Activated B cell treated with CpG ODN at 0.5 μM for 24 hours (primary cell): ENCODE measurements around the gene CA6. TPM values are rescaled to one million over a fixed set of nuclear protein-coding genes. Genes with fewer than 3 reads are reported as not detected.
"Not testable (repeated sequence)": the region's sequence is repeated elsewhere in the genome, so short reads cannot be mapped to it uniquely, and the experiment has no call there.

Experiments
- ATAC-seq: fragments of 200-7000 bp; cut with Tn5 transposase; one replicate; pipeline ENCODE4 v1.10.0; 2021; ENCODE audit warnings: low read depth, mild to moderate bottlenecking, moderate library complexity
- CTCF ChIA-PET: fragments of 350-600 bp; sonication (Branson Sonifier 250); formaldehyde crosslinking; loops from one replicate; lab custom pipeline; 2021; ENCODE audit warnings: antibody characterized with exemption; lab: Charles Lee
- POLR2A ChIA-PET: fragments of 350-600 bp; sonication (Branson Sonifier 250); formaldehyde crosslinking; loops from one replicate; lab custom pipeline; 2021; ENCODE audit warnings: antibody characterized with exemption; lab: Charles Lee
- DNase-seq: peaks from one replicate; pipeline ENCODE4 v3.0.0; 2022
- H3K27ac Mint-ChIP-seq: one replicate; pipeline ENCODE4 v1.8.0; 2020; ENCODE audit warnings: mixed read lengths
- H3K27me3 Mint-ChIP-seq: one replicate; pipeline ENCODE4 v1.8.0; 2021; ENCODE audit warnings: mixed read lengths
- H3K36me3 Mint-ChIP-seq: one replicate; pipeline ENCODE4 v1.8.0; 2021; ENCODE audit warnings: low read depth, mixed read lengths
- H3K4me1 Mint-ChIP-seq: one replicate; pipeline ENCODE4 v1.8.0; 2021; ENCODE audit warnings: mixed read lengths
- H3K4me3 Mint-ChIP-seq: one replicate; pipeline ENCODE4 v1.8.0; 2020; ENCODE audit warnings: mild to moderate bottlenecking, mixed read lengths
- H3K9me3 Mint-ChIP-seq: one replicate; pipeline ENCODE4 v1.8.0; 2020; ENCODE audit warnings: mixed read lengths
- CTCF ChIP-seq: fragments of 200-600 bp; IDR thresholded peaks from one replicate; pipeline ENCODE4 v1.8.0; 2022; ENCODE audit warnings: antibody characterized with exemption, mild to moderate bottlenecking
- intact Hi-C: fragments of 100-400 bp; cut with micrococcal nuclease; formaldehyde crosslinking; loops from one replicate; pipeline ENCODE4 v1.15.1; 2024
- total RNA-seq: library from RNA; stranded (reverse); gene quantifications from 2 replicates; pipeline ENCODE4 v1.2.3, GENCODE V29; 2022

Gene CA6
- total RNA-seq, 1 donor from 2014 or later, result not detected

GRCh38 chr1:8988618-8988967 lies 42.9 kb downstream of the CA6 start:
- intact Hi-C loops, result loop anchor here (1.0 kb wide), 2 partner anchors 70 to 129 kb away; no protein-coding TSS in a partner anchor
- Mint-ChIP-seq H3K4me3 (no peak overlapping the region), H3K4me1 (peaks cover 10% of the 10 kb centered on the region), H3K27me3 (peaks cover 11% of the 10 kb centered on the region), H3K36me3 (no peaks in the 10 kb centered on the region), H3K27ac (no peak overlapping the region), H3K9me3 (peaks cover 3% of the 10 kb centered on the region)
- no peak for TF ChIP-seq CTCF
- DNase-seq, result no peak
- ChIA-PET POLR2A (no interaction called here), CTCF (interaction anchor here (0.9 to 3.6 kb wide), 6 partner anchors 16 to 130 kb away, joined by 3 to 16 read pairs (median 6); no protein-coding TSS in a partner anchor)
- no peak for ATAC-seq

DNA sequence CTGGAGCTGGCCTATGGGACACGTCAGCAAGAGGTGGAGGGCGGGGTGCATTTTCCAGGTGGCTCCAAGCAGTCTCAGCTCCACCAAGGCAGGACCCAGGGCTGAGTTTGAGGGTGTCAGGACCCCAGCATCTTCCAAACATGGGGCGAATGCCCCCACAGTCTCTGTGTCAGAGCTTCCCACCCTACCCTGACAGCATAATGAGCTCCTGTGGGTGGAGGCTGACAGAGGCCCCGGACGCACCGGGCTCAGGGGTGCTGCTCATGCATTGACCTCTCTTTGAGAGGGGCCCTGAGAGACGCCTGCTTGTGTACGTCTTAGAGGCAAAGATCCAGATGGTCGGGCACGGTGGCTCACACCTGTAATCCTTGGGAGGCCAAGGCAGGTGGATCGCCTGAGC lies 43.4 kb downstream of the CA6 start:
- intact Hi-C loops, result no loop called here
- Mint-ChIP-seq H3K4me1 (peaks cover 10% of the 10 kb centered on the region), H3K27me3 (peaks cover 11% of the 10 kb centered on the region), H3K27ac (no peak overlapping the region), H3K4me3 (no peak overlapping the region), H3K36me3 (no peaks in the 10 kb centered on the region), H3K9me3 (peaks cover 3% of the 10 kb centered on the region)
- ATAC-seq (no peak), DNase-seq (no peak)
- POLR2A ChIA-PET, result no interaction called here
- no peak for TF ChIP-seq CTCF
- CTCF ChIA-PET, result interaction anchor here (0.8 to 3.6 kb wide), 9 partner anchors 16 to 131 kb away, joined by 3 to 16 read pairs (median 3); no protein-coding TSS in a partner anchor

- no peak for ATAC-seq
- Mint-ChIP-seq H3K4me3 (no peak overlapping the region), H3K4me1 (peaks cover 10% of the 10 kb centered on the region), H3K27ac (no peak overlapping the region), H3K27me3 (peaks cover 11% of the 10 kb centered on the region), H3K36me3 (no peaks in the 10 kb centered on the region), H3K9me3 (peaks cover 3% of the 10 kb centered on the region)
- CTCF ChIA-PET, result interaction anchor here (0.8 to 3.6 kb wide), 7 partner anchors 15 to 132 kb away, joined by 3 to 16 read pairs (median 3); no protein-coding TSS in a partner anchor
- DNase-seq, result no peak
- TF ChIP-seq CTCF, result no peak
- POLR2A ChIA-PET, result interaction anchor here (0.8 kb wide), 1 partner anchor 26 kb away, joined by 3 read pairs; no protein-coding TSS in a partner anchor
- intact Hi-C loops, result no loop called here
These were observed 44.2 kb downstream of the CA6 start for GRCh38 chr1:8989821-8990220.

- Mint-ChIP-seq H3K36me3 (no peaks in the 10 kb centered on the region), H3K4me1 (peaks cover under 1% of the 10 kb centered on the region), H3K9me3 (peaks cover 3% of the 10 kb centered on the region), H3K4me3 (no peak overlapping the region), H3K27ac (no peak overlapping the region), H3K27me3 (peaks cover 5% of the 10 kb centered on the region)
- ATAC-seq (no peak), DNase-seq (no peak)
- intact Hi-C loops, result no loop called here
- ChIA-PET CTCF (no interaction called here), POLR2A (no interaction called here)
- no peak for TF ChIP-seq CTCF
These were observed 47.4 kb downstream of the CA6 start for GRCh38 chr1:8992936-8993687.

GRCh38 chr1:8993962-8994675 lies 48.5 kb downstream of the CA6 start:
- CTCF ChIA-PET, ATAC-seq, H3K4me3 Mint-ChIP-seq, H3K36me3 Mint-ChIP-seq, H3K27me3 Mint-ChIP-seq, H3K27ac Mint-ChIP-seq, DNase-seq, intact Hi-C loops, POLR2A ChIA-PET, H3K4me1 Mint-ChIP-seq, H3K9me3 Mint-ChIP-seq: not testable (repeated sequence)

DNA sequence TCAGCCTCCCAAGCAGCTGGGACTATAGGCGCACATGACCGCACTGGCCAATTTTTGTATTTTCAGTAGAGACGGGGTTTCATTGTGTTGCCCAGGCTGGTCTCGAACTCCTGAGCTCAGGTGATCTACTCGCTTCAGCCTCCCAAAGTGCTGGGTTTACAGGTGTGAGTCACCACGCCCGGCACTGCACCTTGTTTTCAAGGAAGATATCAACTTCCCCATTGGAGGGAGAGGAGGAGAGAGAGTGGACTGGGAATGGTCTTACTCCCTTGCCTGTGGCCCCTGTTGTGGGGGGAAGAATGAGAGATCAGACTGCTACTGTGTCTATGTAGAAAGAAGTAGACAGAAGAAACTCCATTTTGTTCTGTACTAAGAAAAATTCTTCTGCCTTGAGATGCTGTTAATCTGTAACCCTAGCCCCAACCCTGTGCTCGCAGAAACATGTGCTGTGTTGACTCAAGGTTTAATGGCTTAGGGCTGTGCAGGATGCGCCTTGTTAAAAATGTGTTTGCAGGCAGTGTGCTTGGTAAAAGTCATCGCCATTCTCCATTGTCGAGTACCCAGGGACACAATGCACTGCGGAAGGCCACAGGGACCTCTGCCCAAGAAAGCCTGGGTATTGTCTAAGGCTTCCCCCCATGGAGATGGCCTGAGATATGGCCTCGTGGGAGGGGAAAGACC lies 56.0 kb downstream of the CA6 start:
- H3K4me1 Mint-ChIP-seq, DNase-seq, CTCF ChIA-PET, H3K27ac Mint-ChIP-seq, H3K9me3 Mint-ChIP-seq, H3K27me3 Mint-ChIP-seq, ATAC-seq, POLR2A ChIA-PET, H3K4me3 Mint-ChIP-seq, intact Hi-C loops, H3K36me3 Mint-ChIP-seq: not testable (repeated sequence)

DNA sequence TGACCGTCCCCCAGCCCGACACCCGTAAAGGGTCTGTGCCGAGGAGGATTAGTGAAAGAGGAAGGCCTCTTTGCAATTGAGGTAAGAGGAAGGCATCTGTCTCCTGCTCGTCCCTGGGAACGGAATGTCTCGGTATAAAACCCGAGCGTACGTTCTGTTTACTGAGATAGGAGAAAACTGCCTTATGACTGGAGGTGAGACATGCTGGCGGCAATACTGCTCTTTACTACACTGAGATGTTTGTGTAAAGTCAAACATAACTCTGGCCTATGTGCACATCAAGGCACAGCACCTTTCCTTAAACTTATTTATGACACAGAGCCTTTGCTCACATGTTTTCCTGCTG lies 56.5 kb downstream of the CA6 start:
- H3K4me3 Mint-ChIP-seq, intact Hi-C loops, CTCF ChIA-PET: not testable (repeated sequence)

More for the DNA sequence above, 56.5 kb downstream of the CA6 start:
- H3K27me3 Mint-ChIP-seq, H3K27ac Mint-ChIP-seq, H3K9me3 Mint-ChIP-seq, ATAC-seq, POLR2A ChIA-PET, H3K36me3 Mint-ChIP-seq, DNase-seq: not testable (repeated sequence)
- peaks cover 12% of the 10 kb centered on the region for H3K4me1 Mint-ChIP-seq
